Mucosa of descending colon (tissue), 3 donors: ENCODE measurements around the gene TRIM43B. TPM values are rescaled to one million over a fixed set of nuclear protein-coding genes. Genes with fewer than 3 reads are reported as not detected.
"Not testable (repeated sequence)": the region's sequence is repeated elsewhere in the genome, so short reads cannot be mapped to it uniquely, and the experiment has no call there.

Experiments used
- ATAC-seq: fragments of 200-7000 bp; cut with Tn5 transposase; one replicate; pipeline ENCODE4 v1.9.1; 2020; ENCODE audit warnings: mild to moderate bottlenecking, moderate library complexity
- DNase-seq, 3 donors: peaks; one replicate each; pipeline ENCODE4 v3.0.0-alpha.2; 2020
- H3K36me3 ChIP-seq: fragments of 200-600 bp; one replicate; pipeline ENCODE4 v1.8.0; 2021; ENCODE audit warnings: low read depth, mild to moderate bottlenecking
- H3K4me1 ChIP-seq: fragments of 200-600 bp; one replicate; pipeline ENCODE4 v1.8.0; 2021; ENCODE audit warnings: low read depth, mild to moderate bottlenecking
- H3K4me3 ChIP-seq: fragments of 200-600 bp; one replicate; pipeline ENCODE4 v1.8.0; 2021; ENCODE audit warnings: mild to moderate bottlenecking
- H3K9me3 ChIP-seq: fragments of 200-600 bp; one replicate; pipeline ENCODE4 v1.8.0; 2021; ENCODE audit warnings: mild to moderate bottlenecking
- CTCF ChIP-seq: fragments of 200-600 bp; IDR thresholded peaks from one replicate; pipeline ENCODE4 v1.8.0; 2022; ENCODE audit warnings: antibody characterized with exemption, mild to moderate bottlenecking
- intact Hi-C, 2 donors: fragments of 100-400 bp; cut with DNase I in 1 of 2; cut with micrococcal nuclease in 1 of 2; formaldehyde crosslinking; loops; one replicate each; pipeline versions ENCODE4 v1.11.0 to v1.11.1; 2022; cut with DNase I, micrococcal nuclease
- total RNA-seq, 3 donors: library from RNA; stranded (reverse); fragmentation: NEBNext Ultra II Directional in 2 of 3; extraction: Animal tissue kit (Norgen Biotek cat#: 25700) in 2 of 3; gene quantifications; one replicate each; pipeline versions ENCODE4 v1.2.1 to v1.2.4, GENCODE V29; 2021 to 2023
- donor health status: DM: no; HTN: no; CAD: no; lungs with moderate emphysema.
- donor health status: DM: no; HTN: no; CAD: no.
- donor health status: DM: no; HTN: yes; CAD: no.

TRIM43B gene
- total RNA-seq, 3 donors from 2014 or later: not detected

DNA sequence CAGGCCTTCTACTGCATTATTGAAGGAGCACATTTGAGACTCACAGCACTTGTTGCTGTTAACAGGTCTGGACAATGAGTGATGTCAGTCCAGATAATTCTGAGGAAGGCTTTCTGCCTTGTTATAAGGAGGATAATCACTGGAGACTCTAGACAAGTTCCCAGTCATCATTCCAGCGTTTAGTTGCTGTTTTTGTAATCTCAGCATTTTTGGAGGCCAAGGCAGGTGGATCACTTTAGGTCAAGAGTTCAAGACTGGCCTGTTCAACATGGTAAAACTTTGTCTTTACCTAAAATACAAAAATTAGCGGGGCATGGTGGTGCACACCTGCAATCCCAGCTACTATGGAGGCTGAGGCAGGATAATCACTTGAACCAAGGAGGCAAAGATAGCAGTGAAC is 39.6 kb upstream of the TRIM43B start:
- intact Hi-C loops: no loop called here
- Histone ChIP-seq H3K9me3 (no peaks in the 10 kb centered on the region), H3K4me1 (peaks cover 12% of the 10 kb centered on the region), H3K4me3 (no peak overlapping the region), H3K36me3 (no peaks in the 10 kb centered on the region)
- DNase-seq (no peak), ATAC-seq (no peak)
- TF ChIP-seq CTCF: no peak

GRCh38 chr2:95514718-95515117 is 30.2 kb upstream of the TRIM43B start:
- DNase-seq (no peak), ATAC-seq (no peak)
- intact Hi-C loops: no loop called here
- Histone ChIP-seq H3K4me1 (no peaks in the 10 kb centered on the region), H3K4me3 (no peak overlapping the region), H3K9me3 (no peaks in the 10 kb centered on the region), H3K36me3 (no peaks in the 10 kb centered on the region)
- TF ChIP-seq CTCF: no peak

GRCh38 chr2:95514226-95514625 is 29.7 kb upstream of the TRIM43B start:
- not testable (repeated sequence) for DNase-seq

DNA sequence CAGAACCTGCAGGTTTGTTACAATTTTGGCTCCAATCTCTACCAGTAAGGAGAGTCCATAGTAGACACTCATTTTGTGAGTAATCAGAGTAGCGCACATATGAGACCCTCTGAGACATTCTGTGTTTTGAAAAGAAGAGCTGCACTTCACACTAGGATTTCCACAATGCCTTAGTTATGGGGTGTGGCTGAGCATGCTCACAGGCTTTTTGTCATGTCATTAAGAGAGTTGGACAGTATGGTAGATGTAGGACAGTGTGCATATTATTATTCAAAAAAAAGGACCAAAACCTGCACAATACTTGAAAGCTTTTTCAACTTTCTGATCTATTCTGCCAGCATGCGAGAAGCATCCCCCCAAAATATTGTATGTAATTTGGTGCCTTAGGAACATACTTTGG is 24.9 kb upstream of the TRIM43B start:
- Histone ChIP-seq H3K36me3 (no peaks in the 10 kb centered on the region), H3K4me3 (no peak overlapping the region), H3K4me1 (no peaks in the 10 kb centered on the region), H3K9me3 (no peaks in the 10 kb centered on the region)
- intact Hi-C loops: no loop called here
- no peak for TF ChIP-seq CTCF
- ATAC-seq (no peak), DNase-seq (no peak)

More at GRCh38 chr2:95514226-95514625, 29.7 kb upstream of the TRIM43B start:
- H3K36me3 ChIP-seq, ATAC-seq, H3K4me3 ChIP-seq, H3K9me3 ChIP-seq, H3K4me1 ChIP-seq, intact Hi-C loops: not testable (repeated sequence)

- ATAC-seq: no peak
- no peak for DNase-seq
- Histone ChIP-seq H3K4me3 (no peak overlapping the region), H3K36me3 (no peaks in the 10 kb centered on the region), H3K4me1 (no peaks in the 10 kb centered on the region), H3K9me3 (no peaks in the 10 kb centered on the region)
- intact Hi-C loops: no loop called here
- no peak for TF ChIP-seq CTCF
Measured at GRCh38 chr2:95505222-95505621, 20.7 kb upstream of the TRIM43B start.

DNA sequence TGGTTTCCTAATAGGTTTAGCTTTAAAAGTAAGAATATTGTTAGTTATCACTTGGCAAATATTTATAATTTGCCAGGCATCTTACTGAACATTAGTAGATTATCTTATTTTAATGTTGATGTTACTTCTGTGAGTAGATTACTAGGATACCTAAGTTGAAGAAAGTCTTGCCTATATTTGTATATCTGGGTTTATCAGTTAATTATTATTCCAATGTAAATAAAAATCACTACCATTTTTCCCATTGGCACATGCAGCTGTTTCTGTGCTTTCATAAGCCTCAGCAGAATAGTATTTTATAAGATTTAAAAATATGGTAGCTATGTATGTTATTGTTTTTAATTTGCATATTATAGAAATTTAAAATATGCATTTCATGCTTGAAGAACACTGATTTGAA is 16.3 kb upstream of the TRIM43B start:
- intact Hi-C loops: no loop called here
- no peaks in the 10 kb centered on the region for H3K4me1 ChIP-seq
- no peak overlapping the region for H3K4me3 ChIP-seq
- TF ChIP-seq CTCF: no peak
- ATAC-seq: no peak
- H3K9me3 ChIP-seq: no peaks in the 10 kb centered on the region
- DNase-seq: no peak
- no peaks in the 10 kb centered on the region for H3K36me3 ChIP-seq

- DNase-seq: peak in 1 of 3 donors; percentile 33
- H3K36me3 ChIP-seq, ATAC-seq, H3K4me3 ChIP-seq, intact Hi-C loops, H3K9me3 ChIP-seq, H3K4me1 ChIP-seq: not testable (repeated sequence)
Measured at GRCh38 chr2:95492076-95492475, 7.5 kb upstream of the TRIM43B start.

DNA sequence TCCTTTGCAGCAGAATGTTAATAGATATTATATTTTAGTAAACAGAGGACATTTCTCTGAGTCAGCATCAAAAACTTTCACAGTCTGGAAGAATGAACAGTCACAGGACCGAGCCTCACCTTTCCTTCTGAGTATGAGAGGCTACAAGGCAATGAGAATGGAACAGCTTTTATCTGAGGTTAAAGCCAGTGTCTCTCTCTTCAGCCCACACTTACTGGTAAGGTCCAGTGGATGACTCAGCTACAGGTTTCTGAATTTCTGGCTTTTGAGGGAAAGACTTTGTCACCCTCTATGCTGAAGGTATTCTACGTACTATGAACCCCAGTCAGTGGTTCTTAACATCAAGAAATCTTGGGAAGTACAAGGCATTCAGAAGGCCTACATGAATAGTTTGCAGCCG is 9.5 kb downstream of the TRIM43B start:
- ATAC-seq, H3K4me1 ChIP-seq, H3K4me3 ChIP-seq, H3K9me3 ChIP-seq, DNase-seq, intact Hi-C loops, H3K36me3 ChIP-seq: not testable (repeated sequence)

GRCh38 chr2:95467984-95468383 is 16.6 kb downstream of the TRIM43B start:
- H3K36me3 ChIP-seq, intact Hi-C loops, H3K9me3 ChIP-seq, H3K4me1 ChIP-seq, H3K4me3 ChIP-seq, DNase-seq, ATAC-seq: not testable (repeated sequence)

DNA sequence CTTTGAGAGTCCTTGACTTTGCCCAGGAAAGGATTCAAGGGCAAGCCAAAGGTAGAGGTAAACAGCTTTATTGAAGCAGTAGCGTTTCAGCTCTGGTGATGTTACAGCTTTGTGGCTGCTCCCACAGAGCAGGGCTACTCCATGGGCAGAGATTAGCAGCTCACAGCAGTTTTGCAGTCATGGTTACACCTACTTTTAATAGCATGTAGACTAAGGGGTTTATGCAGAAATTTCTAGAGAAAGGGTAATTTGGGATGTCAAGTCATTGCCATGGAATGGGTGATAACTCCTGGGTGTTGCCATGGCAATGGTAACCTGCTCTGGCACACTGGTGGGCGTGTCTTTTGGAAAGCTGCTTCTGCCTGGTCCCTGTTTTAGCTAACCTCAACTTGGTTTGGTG is 18.0 kb downstream of the TRIM43B start:
- H3K4me1 ChIP-seq, H3K36me3 ChIP-seq, H3K9me3 ChIP-seq, intact Hi-C loops, DNase-seq, ATAC-seq, H3K4me3 ChIP-seq: not testable (repeated sequence)
